Heart right ventricle (tissue), 16 donors: ENCODE data around the gene NR2F1-AS1. TPM values are rescaled to one million over a fixed set of nuclear protein-coding genes. Genes with fewer than 3 reads are reported as not detected.
"Not testable (repeated sequence)": the region's sequence is repeated elsewhere in the genome, so short reads cannot be mapped to it uniquely, and the experiment has no call there.

Experiments
- ATAC-seq, 8 donors: fragments of 200-7000 bp; cut with Tn5 transposase; one replicate each; pipeline ENCODE4 v1.9.1; 2020; ENCODE audit warnings: mild to moderate bottlenecking in 8 of 8, moderate library complexity in 8 of 8, moderate number of reproducible peaks in 1 of 8
- DNase-seq, 2 donors: peaks; one replicate each; pipeline ENCODE4 v3.0.0-alpha.2; 2020
- H3K27ac ChIP-seq, 10 donors: fragments of 200-600 bp; sonication (generic) in 2 of 10; one replicate each; pipeline versions ENCODE4 v1.5.0 to v1.8.0; 2020 to 2022; ENCODE audit warnings: mild to moderate bottlenecking in 3 of 10
- H3K27me3 ChIP-seq, 7 donors: fragments of 200-600 bp; one replicate each; pipeline ENCODE4 v1.8.0; 2021 to 2022; ENCODE audit warnings: mild to moderate bottlenecking in 2 of 7
- H3K36me3 ChIP-seq, 9 donors: fragments of 200-600 bp; sonication (generic) in 1 of 9; one replicate each; pipeline versions ENCODE4 v1.5.0 to v1.8.0; 2020 to 2022; ENCODE audit warnings: mild to moderate bottlenecking in 2 of 9
- H3K4me1 ChIP-seq, 9 donors: fragments of 200-600 bp; sonication (generic) in 1 of 9; one replicate each; pipeline versions ENCODE4 v1.5.0 to v1.8.0; 2020 to 2022; ENCODE audit warnings: mild to moderate bottlenecking in 4 of 9
- H3K4me3 ChIP-seq, 10 donors: fragments of 200-600 bp; sonication (generic) in 2 of 10; one replicate each; pipeline versions ENCODE4 v1.5.0 to v1.8.0; 2020 to 2022; ENCODE audit warnings: mild to moderate bottlenecking in 7 of 10, moderate library complexity in 2 of 10
- H3K9me3 ChIP-seq, 11 donors: fragments of 200-600 bp in 10 of 11; sonication (generic) in 2 of 11; one replicate each; pipeline versions ENCODE4 v1.5.0 to v1.8.0; 2013 to 2022; ENCODE audit warnings: mild to moderate bottlenecking in 2 of 11, control low read depth in 1 of 11, moderate library complexity in 1 of 11
- CTCF ChIP-seq, 9 donors: fragments of 200-600 bp; sonication (generic) in 2 of 9; IDR thresholded peaks; one replicate each; pipeline versions ENCODE4 v1.5.0 to v1.8.0; 2021 to 2022; ENCODE audit warnings: antibody characterized with exemption in 9 of 9, mild to moderate bottlenecking in 5 of 9, moderate library complexity in 1 of 9
- WGBS, 2 donors: extraction: QIAGEN DNeasy Blood & Tissue Kit; methylation state at CpG; one replicate each; pipeline ENCODE4 v1.1.7; 2013; ENCODE audit warnings: inconsistent platforms in 1 of 2; 5-methylcytosine and 5-hydroxymethylcytosine counted together
- intact Hi-C, 10 donors: fragments of 100-400 bp; cut with DNase I; formaldehyde crosslinking; loops; one replicate each; pipeline versions ENCODE4 v1.11.1 to v1.14.2; 2022
- polyA plus RNA-seq, 2 donors: library from polyadenylated mRNA; stranded (reverse); fragments of 200-250 nt; gene quantifications; one replicate each; pipeline ENCODE4 v1.2.3, GENCODE V29; 2013
- total RNA-seq, 10 donors: library from RNA; stranded (reverse); fragmentation: NEBNext Ultra II Directional in 3 of 10; extraction: Animal tissue kit (Norgen Biotek cat#: 25700) in 3 of 10; gene quantifications; one replicate each; pipeline versions ENCODE4 v1.2.1 to v1.2.4, GENCODE V29; 2021 to 2023
- donor health status: Arrhythmogenic right ventricular cardiomyopathy.
- donor health status: ischemic (EF 13 %, LVEDD 7.1; RV severe dilation, severe dysfunction).
- donor health status: healthy with polysubstance abuse.
- donor health status: DM: no; HTN: yes; CAD: no.
- donor health status: DM: no; HTN: no; CAD: no.
- donor health status: ischemic (EF 25% LVEDD 6.9; RV normal size, moderate dysfunction).
- donor health status: ischemic (EF 25% LVEDD 5.7; RV mildly dilated, moderate dysfunction).
- donor health status: healthy.
- donor health status: DM: yes; HTN: yes; CAD: no.
- donor health status: Ischemic cardiomyopathy.
- donor health status: ischemic (EF 35%, LVEDD 5.7; RV mildly dilated, moderate dysfunction).
- donor health status: nonischemic (EF 11% LVEDD 7.7; RV severe dilation, severe dysfunction).
- donor health status: DM: yes; HTN: yes; CAD: no.
- donor health status: PGD.
- donor health status: ischemic (EF 29% LVEDD 5.4; RV normal size, mild dysfunction).
- donor health status: nonischemic (EF 23%, LVEDD 6.1; RV moderate dilation, normal function).

Gene NR2F1-AS1
- total and polyA plus RNA-seq, 12 donors: 0.41 to 2.9 (median 0.59) TPM; not detected in 1

- Histone ChIP-seq H3K36me3 (no peaks in the 10 kb centered on the region), H3K27ac (no peak overlapping the region), H3K9me3 (no peaks in the 10 kb centered on the region), H3K4me3 (no peak overlapping the region), H3K27me3 (no peaks in the 10 kb centered on the region), H3K4me1 (no peaks in the 10 kb centered on the region)
- 55 to 63% methylated on average over 2 of the region's 2 CpGs for WGBS, 2 donors
- ATAC-seq: no peak
- no peak for TF ChIP-seq CTCF (IDR thresholded peaks at IDR 0.05)
- DNase-seq: no peak
- intact Hi-C loops: no loop called here
Measured at GRCh38 chr5:93510626-93511380, 70.2 kb downstream of the NR2F1-AS1 start.

- 90 to 93% methylated on average over 3 of the region's 3 CpGs for WGBS, 2 donors
- H3K36me3 ChIP-seq, H3K9me3 ChIP-seq, H3K27me3 ChIP-seq, H3K4me1 ChIP-seq, H3K27ac ChIP-seq, ATAC-seq, DNase-seq, H3K4me3 ChIP-seq, intact Hi-C loops: not testable (repeated sequence)
Measured at GRCh38 chr5:93505553-93505952, 75.5 kb downstream of the NR2F1-AS1 start.

- intact Hi-C loops: no loop called here
Measured at GRCh38 chr5:93503598-93504067, 77.4 kb downstream of the NR2F1-AS1 start.

GRCh38 chr5:93497096-93497495 lies 83.9 kb downstream of the NR2F1-AS1 start:
- H3K36me3 ChIP-seq: no peaks in the 10 kb centered on the region
- no peak for TF ChIP-seq CTCF (IDR thresholded peaks at IDR 0.05)
- no peaks in the 10 kb centered on the region for H3K9me3 ChIP-seq
- no peaks in the 10 kb centered on the region for H3K27me3 ChIP-seq
- DNase-seq (no peak), ATAC-seq (no peak)
- no peak overlapping the region for H3K4me3 ChIP-seq
- intact Hi-C loops: no loop called here
- H3K4me1 ChIP-seq: no peaks in the 10 kb centered on the region
- 45 to 54% methylated on average over 4 of the region's 4 CpGs for WGBS, 2 donors
- no peak overlapping the region for H3K27ac ChIP-seq

More at GRCh38 chr5:93503598-93504067, 77.4 kb downstream of the NR2F1-AS1 start:
- H3K27ac ChIP-seq: no peak overlapping the region
- H3K27me3 ChIP-seq: no peaks in the 10 kb centered on the region
- H3K4me1 ChIP-seq: no peaks in the 10 kb centered on the region
- 45 to 49% methylated on average over 1 of the region's 1 CpG for whole genome bisulfite sequencing, 2 donors
- no peaks in the 10 kb centered on the region for H3K36me3 ChIP-seq
- TF ChIP-seq CTCF (IDR thresholded peaks at IDR 0.05): no peak
- no peaks in the 10 kb centered on the region for H3K9me3 ChIP-seq
- ATAC-seq: no peak
- H3K4me3 ChIP-seq: no peak overlapping the region
- no peak for DNase-seq

- no peaks in the 10 kb centered on the region for H3K36me3 ChIP-seq
- H3K9me3 ChIP-seq: peaks cover 0 to 25% (median 18%) of the 10 kb centered on the region in 11 donors
- ATAC-seq: no peak
- no peak overlapping the region for H3K27ac ChIP-seq
- H3K27me3 ChIP-seq: no peaks in the 10 kb centered on the region
- intact Hi-C loops: no loop called here
- no peak for TF ChIP-seq CTCF (IDR thresholded peaks at IDR 0.05)
- no peak overlapping the region for H3K4me3 ChIP-seq
- no peaks in the 10 kb centered on the region for H3K4me1 ChIP-seq
- DNase-seq: no peak
Measured at GRCh38 chr5:93479982-93480509, 101.0 kb downstream of the NR2F1-AS1 start.
